ENCODE results near the gene SENP1. TPM values are rescaled to one million over a fixed set of nuclear protein-coding genes. Genes with fewer than 3 reads are reported as not detected.

Gene SENP1
- total RNA-seq, 1 donor from 2014 or later = 38.4 TPM

- Mint-ChIP-seq H3K36me3 (ENCODE audit: insufficient read depth) (peaks cover 24% of the 10 kb centered on the region), H3K4me3 (ENCODE audit: low read depth) (no peak overlapping the region), H3K4me1 (ENCODE audit: low read depth) (no peaks in the 10 kb centered on the region), H3K27ac (no peak overlapping the region), H3K27me3 (no peaks in the 10 kb centered on the region), H3K9me3 (ENCODE audit: low read depth) (peaks cover 8% of the 10 kb centered on the region)
- DNase-seq (ENCODE audit: low spot score, unreplicated experiment) = no peak
- TF ChIP-seq CTCF (IDR thresholded peaks at IDR 0.05; ENCODE audit: unreplicated experiment) = no peak
Observed at GRCh38 chr12:48080285-48080684, 25.6 kb downstream of the SENP1 start.

GRCh38 chr12:48078901-48079300 lies 27.0 kb downstream of the SENP1 start:
- Mint-ChIP-seq H3K9me3 (ENCODE audit: low read depth) (peaks cover 8% of the 10 kb centered on the region), H3K4me1 (ENCODE audit: low read depth) (no peaks in the 10 kb centered on the region), H3K27me3 (no peaks in the 10 kb centered on the region)

GRCh38 chr12:48077111-48077510 lies 28.8 kb downstream of the SENP1 start:
- peaks cover 22% of the 10 kb centered on the region for H3K36me3 Mint-ChIP-seq (ENCODE audit: insufficient read depth)
- no peaks in the 10 kb centered on the region for H3K4me1 Mint-ChIP-seq (ENCODE audit: low read depth)
- no peaks in the 10 kb centered on the region for H3K27me3 Mint-ChIP-seq
- peaks cover 8% of the 10 kb centered on the region for H3K9me3 Mint-ChIP-seq (ENCODE audit: low read depth)
- DNase-seq (ENCODE audit: low spot score, unreplicated experiment) = no peak
- H3K27ac Mint-ChIP-seq = no peak overlapping the region
- TF ChIP-seq CTCF (IDR thresholded peaks at IDR 0.05; ENCODE audit: unreplicated experiment) = no peak
- no peak overlapping the region for H3K4me3 Mint-ChIP-seq (ENCODE audit: low read depth)

More at GRCh38 chr12:48078901-48079300, 27.0 kb downstream of the SENP1 start:
- DNase-seq (ENCODE audit: low spot score, unreplicated experiment) = no peak
- Mint-ChIP-seq H3K27ac (no peak overlapping the region), H3K36me3 (ENCODE audit: insufficient read depth) (peaks cover 23% of the 10 kb centered on the region), H3K4me3 (ENCODE audit: low read depth) (no peak overlapping the region)
- TF ChIP-seq CTCF (IDR thresholded peaks at IDR 0.05; ENCODE audit: unreplicated experiment) = no peak

GRCh38 chr12:48075832-48076231 lies 30.0 kb downstream of the SENP1 start:
- Mint-ChIP-seq H3K4me3 (ENCODE audit: low read depth) (no peak overlapping the region), H3K36me3 (ENCODE audit: insufficient read depth) (peaks cover 23% of the 10 kb centered on the region), H3K27me3 (no peaks in the 10 kb centered on the region), H3K9me3 (ENCODE audit: low read depth) (peaks cover 8% of the 10 kb centered on the region), H3K4me1 (ENCODE audit: low read depth) (no peaks in the 10 kb centered on the region), H3K27ac (no peak overlapping the region)
- no peak for DNase-seq (ENCODE audit: low spot score, unreplicated experiment)
- TF ChIP-seq CTCF (IDR thresholded peaks at IDR 0.05; ENCODE audit: unreplicated experiment) = no peak

- TF ChIP-seq CTCF (IDR thresholded peaks at IDR 0.05; ENCODE audit: unreplicated experiment) = no peak
- no peaks in the 10 kb centered on the region for H3K4me1 Mint-ChIP-seq (ENCODE audit: low read depth)
- H3K36me3 Mint-ChIP-seq (ENCODE audit: insufficient read depth) = peaks cover 29% of the 10 kb centered on the region
- DNase-seq (ENCODE audit: low spot score, unreplicated experiment) = no peak
- no peak overlapping the region for H3K27ac Mint-ChIP-seq
- H3K4me3 Mint-ChIP-seq (ENCODE audit: low read depth) = no peak overlapping the region
- H3K27me3 Mint-ChIP-seq = no peaks in the 10 kb centered on the region
- peaks cover 8% of the 10 kb centered on the region for H3K9me3 Mint-ChIP-seq (ENCODE audit: low read depth)
Observed at GRCh38 chr12:48074266-48074665, 31.6 kb downstream of the SENP1 start.

Measured in progenitor cell of endocrine pancreas (in vitro differentiated cells).